HG02642 (cell line): ENCODE measurements around the gene PABPN1L.
"Not testable (repeated sequence)": the region's sequence is repeated elsewhere in the genome, so short reads cannot be mapped to it uniquely, and the experiment has no call there.

Source experiments
- ATAC-seq: cut with Tn5 transposase; IDR thresholded peaks from one replicate; pipeline ENCODE4 v1.9.1; 2021; ENCODE audit warnings: mild to moderate bottlenecking; ENCODE audit not compliant: unreplicated experiment, poor library complexity

Gene PABPN1L

GRCh38 chr16:88902744-88903143 lies 36.3 kb upstream of the PABPN1L start:
- ATAC-seq, result no peak

GRCh38 chr16:88901718-88902337 lies 35.4 kb upstream of the PABPN1L start:
- ATAC-seq, result no peak

- ATAC-seq, result no peak
These were observed 34.2 kb upstream of the PABPN1L start for GRCh38 chr16:88900662-88901052.

GRCh38 chr16:88899901-88900661 lies 33.6 kb upstream of the PABPN1L start:
- ATAC-seq, result no peak

GRCh38 chr16:88897696-88898425 lies 31.4 kb upstream of the PABPN1L start:
- no peak for ATAC-seq

GRCh38 chr16:88896238-88897070 lies 30.0 kb upstream of the PABPN1L start:
- ATAC-seq, result no peak

- ATAC-seq, result no peak
These were observed 28.9 kb upstream of the PABPN1L start for GRCh38 chr16:88895335-88895734.

- ATAC-seq, result no peak
These were observed 28.3 kb upstream of the PABPN1L start for GRCh38 chr16:88894681-88895300.

GRCh38 chr16:88894266-88894665 lies 27.8 kb upstream of the PABPN1L start:
- not testable (repeated sequence) for ATAC-seq

GRCh38 chr16:88893127-88893968 lies 26.9 kb upstream of the PABPN1L start:
- no peak for ATAC-seq

- ATAC-seq, result no peak
These were observed 25.6 kb upstream of the PABPN1L start for GRCh38 chr16:88892065-88892464.

- no peak for ATAC-seq
These were observed 24.6 kb upstream of the PABPN1L start for GRCh38 chr16:88891083-88891482.

GRCh38 chr16:88889702-88890352 lies 23.4 kb upstream of the PABPN1L start:
- ATAC-seq, result not testable (repeated sequence)

GRCh38 chr16:88888461-88889387 lies 22.3 kb upstream of the PABPN1L start:
- no peak for ATAC-seq

GRCh38 chr16:88888057-88888456 lies 21.6 kb upstream of the PABPN1L start:
- ATAC-seq, result no peak

GRCh38 chr16:88886845-88887521 lies 20.5 kb upstream of the PABPN1L start:
- ATAC-seq, result no peak

GRCh38 chr16:88886420-88886844 lies 20.0 kb upstream of the PABPN1L start:
- ATAC-seq, result no peak
